Measurements from ENCODE around the gene RPL29.
A peak's percentile ranks its signal among the peaks of the same experiment; 100 is the strongest.

RPL29 gene

DNA sequence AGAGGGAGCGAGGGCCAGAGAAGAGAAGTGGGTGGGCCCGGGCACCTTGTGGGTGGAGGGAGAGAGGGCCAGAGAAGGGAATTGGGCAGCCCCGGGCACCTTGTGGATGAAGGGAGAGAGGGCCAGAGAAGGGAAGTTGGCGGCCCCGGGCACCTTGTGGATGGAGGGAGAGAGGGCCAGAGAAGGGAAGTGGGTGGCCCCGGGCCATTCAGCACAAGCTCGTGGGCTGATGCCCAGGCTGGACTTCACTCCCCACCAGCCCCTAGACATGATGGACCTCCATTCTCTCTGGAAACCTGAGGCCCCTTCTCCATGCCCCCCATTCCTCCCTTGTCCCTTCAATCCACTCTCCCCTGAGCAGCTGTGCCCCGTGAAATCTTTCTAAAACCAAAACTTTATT, 44.9 kb upstream of the RPL29 start:
- TF ChIP-seq, protein P1, sequence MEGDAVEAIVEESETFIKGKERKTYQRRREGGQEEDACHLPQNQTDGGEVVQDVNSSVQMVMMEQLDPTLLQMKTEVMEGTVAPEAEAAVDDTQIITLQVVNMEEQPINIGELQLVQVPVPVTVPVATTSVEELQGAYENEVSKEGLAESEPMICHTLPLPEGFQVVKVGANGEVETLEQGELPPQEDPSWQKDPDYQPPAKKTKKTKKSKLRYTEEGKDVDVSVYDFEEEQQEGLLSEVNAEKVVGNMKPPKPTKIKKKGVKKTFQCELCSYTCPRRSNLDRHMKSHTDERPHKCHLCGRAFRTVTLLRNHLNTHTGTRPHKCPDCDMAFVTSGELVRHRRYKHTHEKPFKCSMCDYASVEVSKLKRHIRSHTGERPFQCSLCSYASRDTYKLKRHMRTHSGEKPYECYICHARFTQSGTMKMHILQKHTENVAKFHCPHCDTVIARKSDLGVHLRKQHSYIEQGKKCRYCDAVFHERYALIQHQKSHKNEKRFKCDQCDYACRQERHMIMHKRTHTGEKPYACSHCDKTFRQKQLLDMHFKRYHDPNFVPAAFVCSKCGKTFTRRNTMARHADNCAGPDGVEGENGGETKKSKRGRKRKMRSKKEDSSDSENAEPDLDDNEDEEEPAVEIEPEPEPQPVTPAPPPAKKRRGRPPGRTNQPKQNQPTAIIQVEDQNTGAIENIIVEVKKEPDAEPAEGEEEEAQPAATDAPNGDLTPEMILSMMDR (IDR thresholded peaks at IDR 0.05; ENCODE audit: poor library complexity, severe bottlenecking): no peak
- Histone ChIP-seq H3K36me3 (ENCODE audit: low read depth) (no peaks in the 10 kb centered on the region), H3K9me3 (ENCODE audit: severe bottlenecking) (no peaks in the 10 kb centered on the region), H3K4me1 (ENCODE audit: insufficient read depth, poor library complexity, severe bottlenecking) (peaks cover 31% of the 10 kb centered on the region), H3K27ac (ENCODE audit: poor library complexity, severe bottlenecking) (peak overlapping the region; percentile 31), H3K4me3 (ENCODE audit: severe bottlenecking) (no peak overlapping the region), H3K27me3 (ENCODE audit: insufficient read depth, poor library complexity, severe bottlenecking) (no peaks in the 10 kb centered on the region)
- DNase-seq (ENCODE audit: low spot score): no peak
- no peak for ATAC-seq (ENCODE audit: low read depth)

DNA sequence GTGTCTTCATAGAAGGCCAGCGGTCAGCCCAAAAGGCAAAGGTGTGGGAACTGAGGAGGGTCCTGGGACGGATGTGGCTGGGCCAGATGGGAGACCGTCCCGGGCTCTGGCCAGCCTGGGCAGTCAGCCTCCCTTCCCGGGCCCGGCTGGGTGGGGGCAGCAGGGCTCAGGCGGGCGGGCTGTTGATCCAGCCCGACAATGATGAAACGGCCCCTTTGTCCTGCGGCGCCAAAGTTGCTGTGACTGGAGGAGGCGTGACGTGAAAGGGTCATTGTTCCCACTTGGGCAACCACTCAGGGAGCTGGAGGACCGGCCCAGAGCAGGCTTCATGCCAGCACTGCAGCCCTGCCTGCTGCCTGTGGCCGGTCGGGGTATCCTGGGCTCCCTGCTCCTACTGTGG, 44.2 kb upstream of the RPL29 start:
- Histone ChIP-seq H3K4me3 (ENCODE audit: severe bottlenecking) (no peak overlapping the region), H3K36me3 (ENCODE audit: low read depth) (no peaks in the 10 kb centered on the region), H3K27me3 (ENCODE audit: insufficient read depth, poor library complexity, severe bottlenecking) (no peaks in the 10 kb centered on the region), H3K9me3 (ENCODE audit: severe bottlenecking) (no peaks in the 10 kb centered on the region), H3K4me1 (ENCODE audit: insufficient read depth, poor library complexity, severe bottlenecking) (peaks cover 24% of the 10 kb centered on the region), H3K27ac (ENCODE audit: poor library complexity, severe bottlenecking) (peak overlapping the region; percentile 62)
- ATAC-seq (ENCODE audit: low read depth) (no peak), DNase-seq (ENCODE audit: low spot score) (no peak)
- TF ChIP-seq, protein P1 (IDR thresholded peaks at IDR 0.05; ENCODE audit: poor library complexity, severe bottlenecking): no peak

DNA sequence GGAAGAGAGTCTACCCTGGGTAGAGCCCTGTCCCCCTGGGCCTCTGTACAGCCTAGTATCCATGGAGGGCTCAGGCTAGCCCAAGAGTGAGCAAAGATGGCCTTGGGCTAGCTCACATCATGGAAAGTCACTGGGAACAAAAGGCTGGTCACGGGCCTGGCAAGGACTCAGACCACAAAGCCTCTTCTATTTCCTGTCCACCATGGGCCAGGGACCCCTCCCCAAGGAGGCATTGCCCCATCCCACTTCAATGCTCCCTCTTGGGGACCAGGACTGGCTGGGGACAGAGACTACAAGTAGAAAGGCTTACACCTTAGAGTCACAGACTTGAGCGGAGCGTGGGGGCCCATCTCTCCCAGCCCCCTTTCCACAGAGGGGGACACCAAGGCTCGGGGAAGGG, 43.7 kb upstream of the RPL29 start:
- Histone ChIP-seq H3K27me3 (ENCODE audit: insufficient read depth, poor library complexity, severe bottlenecking) (no peaks in the 10 kb centered on the region), H3K4me3 (ENCODE audit: severe bottlenecking) (no peak overlapping the region), H3K4me1 (ENCODE audit: insufficient read depth, poor library complexity, severe bottlenecking) (peaks cover 22% of the 10 kb centered on the region), H3K9me3 (ENCODE audit: severe bottlenecking) (no peaks in the 10 kb centered on the region), H3K27ac (ENCODE audit: poor library complexity, severe bottlenecking) (peak overlapping the region; percentile 62), H3K36me3 (ENCODE audit: low read depth) (no peaks in the 10 kb centered on the region)
- ATAC-seq (ENCODE audit: low read depth): no peak
- TF ChIP-seq, protein P1 (IDR thresholded peaks at IDR 0.05; ENCODE audit: poor library complexity, severe bottlenecking): no peak
- DNase-seq (ENCODE audit: low spot score): no peak

DNA sequence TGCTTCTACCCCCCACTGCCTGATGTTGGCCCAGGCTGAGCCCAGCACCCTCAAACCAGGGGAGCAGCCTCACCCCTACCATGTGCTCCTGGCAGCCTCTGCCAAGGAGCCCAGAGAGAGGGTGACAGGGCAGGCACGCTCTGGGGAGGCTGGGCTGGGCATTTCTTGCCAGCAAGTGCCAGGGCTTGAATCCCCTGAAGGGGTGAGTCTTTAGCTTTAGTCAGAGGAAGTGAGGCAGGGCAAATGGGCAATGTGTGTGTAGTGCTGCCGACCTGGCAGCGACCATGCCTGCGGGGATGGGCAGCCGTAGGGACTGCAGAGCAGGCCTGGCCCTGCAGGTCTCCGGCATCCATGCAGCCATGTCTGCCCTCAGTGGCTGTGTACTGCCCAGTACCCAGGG, 42.5 kb upstream of the RPL29 start:
- peak; percentile 63 for ATAC-seq (ENCODE audit: low read depth)

DNA sequence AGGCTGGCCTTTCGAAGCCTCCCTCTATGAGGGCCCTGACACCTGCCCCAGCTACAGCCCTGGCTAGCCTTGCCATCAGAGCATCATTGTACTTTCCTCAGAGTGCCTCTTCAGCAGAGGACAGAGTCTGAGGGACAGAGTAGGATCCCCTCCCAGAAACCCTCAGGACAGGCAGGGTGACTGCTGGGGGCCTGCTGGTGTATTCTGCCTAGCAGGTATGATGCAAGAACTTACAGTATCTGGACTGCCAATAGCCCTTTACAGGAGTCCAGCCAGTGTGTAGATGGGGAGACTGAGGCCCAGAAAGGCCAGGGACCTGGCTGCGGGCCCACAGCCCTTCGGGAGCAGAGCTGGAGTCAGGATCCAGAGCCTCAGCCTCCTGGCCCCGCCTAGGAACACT, 41.6 kb upstream of the RPL29 start:
- Histone ChIP-seq H3K4me3 (ENCODE audit: severe bottlenecking) (no peak overlapping the region), H3K27me3 (ENCODE audit: insufficient read depth, poor library complexity, severe bottlenecking) (no peaks in the 10 kb centered on the region), H3K4me1 (ENCODE audit: insufficient read depth, poor library complexity, severe bottlenecking) (peaks cover 22% of the 10 kb centered on the region), H3K36me3 (ENCODE audit: low read depth) (no peaks in the 10 kb centered on the region), H3K9me3 (ENCODE audit: severe bottlenecking) (no peaks in the 10 kb centered on the region), H3K27ac (ENCODE audit: poor library complexity, severe bottlenecking) (peak overlapping the region; percentile 62)
- DNase-seq (ENCODE audit: low spot score) (no peak), ATAC-seq (ENCODE audit: low read depth) (no peak; the same call in 2 of the 3 replicates)
- TF ChIP-seq, protein P1 (IDR thresholded peaks at IDR 0.05; ENCODE audit: poor library complexity, severe bottlenecking): no peak

More for the DNA sequence above, 42.5 kb upstream of the RPL29 start:
- Histone ChIP-seq H3K36me3 (ENCODE audit: low read depth) (no peaks in the 10 kb centered on the region), H3K27me3 (ENCODE audit: insufficient read depth, poor library complexity, severe bottlenecking) (no peaks in the 10 kb centered on the region), H3K4me1 (ENCODE audit: insufficient read depth, poor library complexity, severe bottlenecking) (peaks cover 22% of the 10 kb centered on the region), H3K4me3 (ENCODE audit: severe bottlenecking) (no peak overlapping the region), H3K27ac (ENCODE audit: poor library complexity, severe bottlenecking) (peak overlapping the region; percentile 62), H3K9me3 (ENCODE audit: severe bottlenecking) (no peaks in the 10 kb centered on the region)
- TF ChIP-seq, protein P1 (IDR thresholded peaks at IDR 0.05; ENCODE audit: poor library complexity, severe bottlenecking): no peak
- no peak for DNase-seq (ENCODE audit: low spot score)
